Amygdala (tissue), 56 donors: ENCODE measurements around the gene AGK.

Experiments used
- DNase-seq, 56 donors: peaks; one replicate each; lab custom pipeline; 2025; lab: John Stamatoyannopoulos, UW

Gene AGK

GRCh38 chr7:141698247-141699015, 147.2 kb downstream of the AGK start:
- peak in 1 of 56 donors; percentile 39 for DNase-seq

GRCh38 chr7:141699860-141700259, 148.7 kb downstream of the AGK start:
- no peak for DNase-seq

GRCh38 chr7:141700296-141700847, 149.2 kb downstream of the AGK start:
- DNase-seq = peak in 1 of 56 donors; percentile 44

GRCh38 chr7:141700848-141701371, 149.7 kb downstream of the AGK start:
- DNase-seq = peak in 7 of 56 donors; percentile 9 to 44 (median 20)

- DNase-seq = peak in 28 of 56 donors; percentile 8 to 74 (median 44)
Measured at GRCh38 chr7:141701489-141702046, 150.4 kb downstream of the AGK start.

GRCh38 chr7:141702047-141702567, 150.9 kb downstream of the AGK start, which contains the start of gene DENND11:
Gene DENND11, minus strand, starts transcription at chr7:141702166. Its CDS starts 13 bp downstream, at chr7:141702153.
- peak in 25 of 56 donors; percentile 9 to 68 (median 43) for DNase-seq

- DNase-seq = no peak
Measured at GRCh38 chr7:141702892-141703291, 151.7 kb downstream of the AGK start.

- DNase-seq = no peak
Measured at GRCh38 chr7:141704112-141704511, 152.9 kb downstream of the AGK start.

- DNase-seq = no peak
Measured at GRCh38 chr7:141704741-141705140, 153.5 kb downstream of the AGK start.
